Activated CD4-positive, CD25-positive, alpha-beta regulatory T cell treated with anti-CD3 and anti-CD28 coated beads, Interleukin-2, amount 50 U/mL, for 72 hours (primary cell): ENCODE measurements around the gene SPTLC3.

Source experiments
- DNase-seq: peaks from one replicate; pipeline ENCODE4 v3.0.0; 2021

Gene SPTLC3

GRCh38 chr20:12987261-12987660 is 21.5 kb upstream of the SPTLC3 start:
- DNase-seq: no peak

DNA sequence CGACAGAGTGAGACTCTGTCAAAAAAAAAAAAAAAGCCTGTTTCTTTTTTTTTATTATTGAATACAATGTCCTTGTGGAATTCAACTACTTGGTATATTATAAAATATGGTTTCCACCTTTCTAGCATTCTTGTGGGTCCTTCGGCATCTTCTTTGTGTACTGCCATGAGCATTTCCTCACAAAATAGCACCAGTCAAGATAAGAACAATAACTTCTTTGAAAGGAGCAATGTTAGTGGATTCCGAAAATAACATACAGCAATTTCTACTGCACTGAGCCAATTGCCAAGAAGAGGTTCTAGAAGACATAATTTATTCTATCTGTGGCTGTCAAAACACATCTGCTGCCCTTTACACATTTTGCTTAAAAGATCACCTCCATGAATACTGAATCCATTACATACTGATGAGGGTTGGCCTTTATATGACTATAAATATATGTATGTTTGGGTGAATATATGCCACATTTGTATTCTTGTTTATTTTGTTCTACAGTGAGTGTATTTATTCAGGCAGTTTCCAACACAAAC is 19.1 kb upstream of the SPTLC3 start:
- DNase-seq: no peak

DNA sequence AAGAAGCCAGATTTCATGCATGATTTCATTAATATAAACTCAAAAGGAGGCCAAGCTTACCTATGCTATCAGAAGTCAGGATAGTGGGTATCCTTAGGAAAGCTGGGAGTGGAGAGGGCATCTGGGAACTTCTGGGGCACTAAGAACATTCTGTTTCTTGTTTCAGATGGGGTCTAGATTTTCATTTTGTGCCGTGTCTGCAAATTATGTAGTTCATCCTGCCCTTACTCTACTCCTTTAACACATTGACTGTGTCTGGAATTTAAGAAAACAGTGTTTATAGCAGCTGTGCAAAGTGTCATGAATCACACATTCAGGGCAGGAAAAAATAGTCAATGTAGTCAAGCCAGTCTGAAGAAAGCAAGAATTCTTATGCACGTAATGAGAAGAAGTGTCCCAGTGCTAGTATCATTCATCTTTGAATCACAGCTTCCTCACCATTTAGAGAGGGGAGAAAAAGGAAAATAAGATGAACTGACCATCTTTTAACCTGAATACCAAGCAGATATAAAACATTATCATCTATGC is 11.6 kb upstream of the SPTLC3 start:
- no peak for DNase-seq

GRCh38 chr20:12998046-12998445 is 10.7 kb upstream of the SPTLC3 start:
- no peak for DNase-seq

GRCh38 chr20:12999201-12999600 is 9.6 kb upstream of the SPTLC3 start:
- no peak for DNase-seq

DNA sequence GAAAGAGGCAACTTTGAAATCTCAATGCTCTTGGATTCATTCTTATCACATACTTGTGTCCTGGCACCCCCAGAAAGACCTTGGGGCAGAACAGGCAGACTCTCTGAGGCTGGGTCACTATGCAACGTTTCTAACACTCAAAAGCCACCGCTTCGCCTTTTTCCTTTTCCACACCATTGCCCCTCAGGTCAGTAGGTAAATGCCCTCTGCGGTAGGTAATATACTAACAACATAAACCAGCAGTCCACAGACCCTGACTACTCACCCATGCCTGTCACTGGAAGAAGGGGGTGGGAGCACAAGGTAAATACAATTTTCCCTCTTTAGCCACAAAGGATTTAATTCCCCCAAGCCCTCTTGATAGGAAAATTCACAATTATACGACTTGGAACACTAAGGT is 6.5 kb upstream of the SPTLC3 start:
- no peak for DNase-seq

- DNase-seq: no peak
Measured at GRCh38 chr20:13006825-13007224, 1.9 kb upstream of the SPTLC3 start.

GRCh38 chr20:13007596-13007995 is 1.2 kb upstream of the SPTLC3 start:
- no peak for DNase-seq

- no peak for DNase-seq
Measured at GRCh38 chr20:13009682-13010406, 1.1 kb downstream of the SPTLC3 start.

DNA sequence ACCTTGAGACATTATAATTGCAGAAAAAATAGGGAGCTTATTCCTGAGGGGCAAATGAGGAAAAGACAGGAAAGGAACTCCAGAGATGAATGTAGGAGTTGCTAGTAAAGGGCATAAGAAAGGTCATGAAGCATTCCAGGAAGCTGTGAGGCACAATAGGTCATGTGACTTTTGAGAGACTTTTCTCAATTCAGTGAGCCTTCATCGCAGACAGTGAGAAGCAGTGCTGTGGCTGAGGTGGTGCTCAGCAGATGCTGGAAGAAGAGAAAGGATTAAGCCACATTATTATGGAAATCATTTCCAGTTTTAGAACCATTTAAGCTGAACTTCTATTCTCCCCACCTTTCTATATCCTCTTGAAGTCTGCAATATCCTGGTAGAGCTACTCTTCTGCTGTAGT is 4.1 kb downstream of the SPTLC3 start:
- no peak for DNase-seq

DNA sequence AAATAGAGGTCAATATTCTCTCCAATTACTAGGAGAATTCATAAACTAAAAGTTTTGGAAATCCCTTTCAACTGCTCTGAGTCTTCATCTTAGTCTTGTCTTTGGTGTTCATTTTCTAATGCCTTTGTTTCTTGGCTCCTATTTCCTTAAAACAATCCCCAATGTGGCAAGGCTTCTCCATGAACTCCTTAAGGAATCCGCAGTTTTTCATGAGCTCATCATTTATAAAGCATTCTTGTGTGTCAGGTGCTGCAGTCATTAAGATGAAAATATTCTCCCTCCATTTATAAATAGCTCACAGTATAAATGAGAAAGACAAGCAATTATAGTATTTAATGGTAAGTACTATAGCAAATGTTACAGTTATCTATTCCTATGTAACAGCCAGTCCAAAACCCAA is 4.6 kb downstream of the SPTLC3 start:
- no peak for DNase-seq

GRCh38 chr20:13017235-13017634 is 8.5 kb downstream of the SPTLC3 start:
- no peak for DNase-seq

GRCh38 chr20:13017883-13018535 is 9.2 kb downstream of the SPTLC3 start:
- DNase-seq: no peak

GRCh38 chr20:13021205-13021970 is 12.6 kb downstream of the SPTLC3 start:
- no peak for DNase-seq

- DNase-seq: no peak
Measured at GRCh38 chr20:13022401-13023155, 13.8 kb downstream of the SPTLC3 start.

- DNase-seq: no peak
Measured at GRCh38 chr20:13024596-13024995, 15.8 kb downstream of the SPTLC3 start.

GRCh38 chr20:13025181-13025580 is 16.4 kb downstream of the SPTLC3 start:
- DNase-seq: no peak

DNA sequence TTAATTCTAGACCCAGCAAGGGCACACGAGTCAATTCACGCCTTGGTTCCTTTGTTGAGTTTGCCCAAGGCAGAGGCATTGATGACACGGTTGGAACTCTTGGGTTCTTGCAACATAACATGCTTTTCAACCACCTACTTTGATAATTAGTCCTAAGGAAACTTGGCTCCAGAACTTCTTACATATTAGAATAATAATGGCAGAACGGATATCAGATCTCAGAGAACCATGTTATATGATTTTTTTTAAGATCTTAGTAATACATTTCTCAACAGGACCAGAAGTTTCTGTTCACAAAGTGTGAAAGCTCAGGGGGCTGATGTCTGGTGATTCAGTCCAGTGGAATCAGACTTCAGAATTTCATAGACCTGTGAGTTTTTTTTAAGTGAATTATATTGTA is 19.2 kb downstream of the SPTLC3 start:
- DNase-seq: no peak

DNA sequence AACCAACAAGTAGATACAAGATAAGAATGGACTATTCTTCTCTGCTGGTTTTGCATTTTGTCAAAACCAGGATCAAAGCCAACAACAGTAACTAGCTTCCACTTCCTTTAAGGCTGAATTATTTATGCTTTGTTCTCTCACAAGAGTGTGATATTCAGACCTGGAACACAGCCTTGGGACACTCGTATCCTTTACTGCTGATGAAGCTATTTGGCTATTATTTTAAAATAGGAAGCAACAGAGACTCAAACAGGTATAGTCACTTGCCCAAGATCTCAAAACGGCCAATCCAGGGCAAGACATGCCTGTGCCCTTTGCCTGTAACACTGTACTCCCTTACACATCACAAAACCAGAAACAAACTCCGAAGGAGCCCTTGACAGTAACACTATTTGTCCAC is 19.9 kb downstream of the SPTLC3 start:
- DNase-seq: no peak

- no peak for DNase-seq
Measured at GRCh38 chr20:13029687-13030375, 21.1 kb downstream of the SPTLC3 start.

- no peak for DNase-seq
Measured at GRCh38 chr20:13031751-13032150, 23.0 kb downstream of the SPTLC3 start.

DNA sequence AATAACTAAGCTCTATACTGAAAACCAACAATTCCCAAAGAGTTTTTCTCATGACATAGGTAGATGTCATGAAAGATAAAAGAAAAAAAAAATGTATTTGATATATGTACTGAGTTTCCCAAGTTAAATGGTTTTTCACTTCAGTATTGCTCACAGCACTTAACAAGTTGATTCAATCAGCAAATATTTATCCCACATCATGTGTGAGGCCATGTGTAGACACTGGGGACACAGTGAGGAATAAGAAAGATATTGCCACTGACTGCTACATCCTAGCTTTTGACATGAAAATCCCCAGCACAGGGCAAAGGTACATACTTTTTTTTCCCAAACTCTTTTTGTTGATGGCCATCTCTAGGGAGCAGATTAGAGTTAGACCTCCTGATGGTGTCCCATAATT is 25.3 kb downstream of the SPTLC3 start:
- DNase-seq: no peak
